Right atrium auricular region (tissue), 2 donors: ENCODE measurements around the gene CABLES1. TPM values are rescaled to one million over a fixed set of nuclear protein-coding genes. Genes with fewer than 3 reads are reported as not detected.
A peak's percentile ranks its signal among the peaks of the same experiment; 100 is the strongest.
"Not testable (repeated sequence)": the region's sequence is repeated elsewhere in the genome, so short reads cannot be mapped to it uniquely, and the experiment has no call there.

ENCODE experiments used
- DNase-seq: peaks from one replicate; pipeline ENCODE4 v3.0.0-alpha.2; 2019; ENCODE audit warnings: low spot score
- H3K27ac ChIP-seq, 2 donors: fragments of 200-600 bp; sonication (generic); 1 replicate in 1 of 2; 2 replicates in 1 of 2; pipeline ENCODE4 v1.5.1; 2016 to 2019
- H3K27me3 ChIP-seq, 2 donors: fragments of 200-600 bp; sonication (generic); one replicate each; pipeline versions ENCODE4 v1.5.1 to v1.6.0; 2017 to 2019
- H3K36me3 ChIP-seq: fragments of 200-600 bp; sonication (generic); one replicate; pipeline ENCODE4 v1.5.1; 2016
- H3K4me1 ChIP-seq, 2 donors: fragments of 200-600 bp; sonication (generic); one replicate each; pipeline versions ENCODE4 v1.5.1 to v1.6.0; 2017 to 2019
- H3K4me3 ChIP-seq, 2 donors: fragments of 200-600 bp; sonication (generic); 1 replicate in 1 of 2; 2 replicates in 1 of 2; pipeline ENCODE4 v1.5.1; 2017 to 2019; ENCODE audit warnings: mild to moderate bottlenecking in 1 of 2, moderate library complexity in 1 of 2
- H3K9me3 ChIP-seq, 2 donors: fragments of 200-600 bp; sonication (generic); one replicate each; pipeline ENCODE4 v1.5.1; 2019
- total RNA-seq, 2 donors: library from RNA; depleted of rRNA; stranded (reverse); fragments of >200 nt; gene quantifications; one replicate each; pipeline ENCODE4 v1.1.0, GENCODE V29; 2016
- TF ChIP-seq, protein P1 (sequence below), 2 donors: fragments of 200-600 bp; sonication (generic); IDR thresholded peaks; one replicate each; pipeline ENCODE4 v1.5.1; 2019; ENCODE audit warnings: antibody characterized with exemption in 2 of 2

CABLES1 gene
- total RNA-seq, 2 donors from 2014 or later: 5.4 to 6.9 TPM

DNA sequence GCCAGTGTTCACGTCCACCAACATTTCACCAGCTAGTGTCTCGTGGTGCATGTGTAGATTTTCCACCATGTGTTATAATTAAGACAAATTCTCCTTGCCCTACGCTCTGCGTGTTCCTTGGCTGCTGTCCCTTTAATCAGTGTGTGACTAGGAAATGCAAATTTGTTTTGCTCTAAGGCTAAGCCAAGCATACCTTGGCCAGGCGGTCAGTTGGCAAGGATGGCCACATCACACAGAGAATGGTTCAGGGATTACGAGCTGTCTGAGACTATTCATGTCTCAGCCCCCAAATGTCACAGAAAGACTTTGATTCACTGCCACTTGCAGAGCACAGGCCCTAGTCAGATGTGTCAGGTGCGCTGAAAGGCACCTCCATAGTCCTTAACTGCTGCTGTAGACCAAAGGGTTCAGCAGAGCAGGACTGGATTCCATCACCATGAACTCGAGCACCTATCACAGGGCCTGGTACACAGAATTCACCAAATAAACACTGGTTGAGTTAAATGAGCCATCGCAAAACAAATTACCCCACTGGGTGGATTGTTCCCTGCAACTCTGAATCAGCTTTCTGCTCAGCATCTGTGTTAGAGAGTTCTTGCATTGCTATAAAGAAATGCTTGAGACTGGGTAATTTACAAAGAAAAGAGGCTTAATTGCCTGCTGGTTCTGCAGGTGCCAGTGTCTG lies 128.4 kb downstream of the CABLES1 start:
- TF ChIP-seq, protein P1, sequence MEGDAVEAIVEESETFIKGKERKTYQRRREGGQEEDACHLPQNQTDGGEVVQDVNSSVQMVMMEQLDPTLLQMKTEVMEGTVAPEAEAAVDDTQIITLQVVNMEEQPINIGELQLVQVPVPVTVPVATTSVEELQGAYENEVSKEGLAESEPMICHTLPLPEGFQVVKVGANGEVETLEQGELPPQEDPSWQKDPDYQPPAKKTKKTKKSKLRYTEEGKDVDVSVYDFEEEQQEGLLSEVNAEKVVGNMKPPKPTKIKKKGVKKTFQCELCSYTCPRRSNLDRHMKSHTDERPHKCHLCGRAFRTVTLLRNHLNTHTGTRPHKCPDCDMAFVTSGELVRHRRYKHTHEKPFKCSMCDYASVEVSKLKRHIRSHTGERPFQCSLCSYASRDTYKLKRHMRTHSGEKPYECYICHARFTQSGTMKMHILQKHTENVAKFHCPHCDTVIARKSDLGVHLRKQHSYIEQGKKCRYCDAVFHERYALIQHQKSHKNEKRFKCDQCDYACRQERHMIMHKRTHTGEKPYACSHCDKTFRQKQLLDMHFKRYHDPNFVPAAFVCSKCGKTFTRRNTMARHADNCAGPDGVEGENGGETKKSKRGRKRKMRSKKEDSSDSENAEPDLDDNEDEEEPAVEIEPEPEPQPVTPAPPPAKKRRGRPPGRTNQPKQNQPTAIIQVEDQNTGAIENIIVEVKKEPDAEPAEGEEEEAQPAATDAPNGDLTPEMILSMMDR (IDR thresholded peaks at IDR 0.05): no peak
- Histone ChIP-seq H3K27me3 (no peaks in the 10 kb centered on the region), H3K9me3 (no peaks in the 10 kb centered on the region), H3K27ac (no peak overlapping the region), H3K4me1 (peaks cover 0 to 23% of the 10 kb centered on the region in 2 donors), H3K36me3 (no peaks in the 10 kb centered on the region), H3K4me3 (no peak overlapping the region)
- no peak for DNase-seq

DNA sequence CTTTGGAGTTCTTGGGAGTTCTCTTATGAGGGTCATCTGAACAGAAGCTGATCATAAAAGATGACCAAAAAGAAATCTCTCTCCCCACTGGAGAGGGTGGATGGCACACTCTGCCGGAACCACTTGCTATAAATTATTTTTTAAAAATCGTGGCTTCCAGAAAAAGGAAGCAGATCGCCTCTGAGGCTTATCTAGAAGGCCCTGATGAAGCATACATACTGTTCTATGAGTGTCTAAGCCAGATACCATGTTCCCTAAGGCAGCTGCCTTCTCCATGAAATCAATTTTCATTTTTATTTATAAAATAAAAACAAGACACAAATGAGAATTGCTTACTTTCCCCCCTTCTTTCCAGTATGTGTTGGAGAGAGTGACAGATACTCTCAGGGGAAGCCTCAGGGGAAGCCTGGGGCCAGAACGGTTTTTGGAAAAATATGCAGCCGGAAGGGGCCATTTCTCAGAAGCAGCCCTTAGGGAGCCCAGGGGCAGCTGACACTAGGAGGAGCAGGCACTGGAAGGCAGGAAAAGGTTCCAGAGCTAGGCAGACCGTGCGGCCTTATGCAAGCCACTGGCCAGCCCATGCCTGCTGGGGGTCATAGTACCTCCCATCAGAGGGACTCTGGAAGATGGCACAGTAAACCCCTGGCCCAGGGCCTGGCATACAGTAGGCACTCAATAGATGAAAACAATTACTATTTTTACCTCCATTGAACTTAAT lies 130.6 kb downstream of the CABLES1 start:
- DNase-seq: no peak
- no peaks in the 10 kb centered on the region for H3K36me3 ChIP-seq
- no peak overlapping the region for H3K4me3 ChIP-seq
- H3K4me1 ChIP-seq: peaks cover 0 to 1% of the 10 kb centered on the region in 2 donors
- TF ChIP-seq, protein P1 (IDR thresholded peaks at IDR 0.05): no peak
- peak overlapping the region in 1 of 2 donors; percentile 1 for H3K27ac ChIP-seq
- H3K27me3 ChIP-seq: no peaks in the 10 kb centered on the region
- peaks cover 5 to 13% of the 10 kb centered on the region in 2 donors for H3K9me3 ChIP-seq

- Histone ChIP-seq H3K9me3 (peaks cover 5 to 13% of the 10 kb centered on the region in 2 donors), H3K27me3 (no peaks in the 10 kb centered on the region), H3K36me3 (no peaks in the 10 kb centered on the region), H3K27ac (no peak overlapping the region), H3K4me3 (no peak overlapping the region), H3K4me1 (no peaks in the 10 kb centered on the region)
- DNase-seq: no peak
- TF ChIP-seq, protein P1 (IDR thresholded peaks at IDR 0.05): no peak
Observed at GRCh38 chr18:23266717-23267446, 131.6 kb downstream of the CABLES1 start.

- Histone ChIP-seq H3K27ac (no peak overlapping the region), H3K4me1 (no peaks in the 10 kb centered on the region), H3K36me3 (no peaks in the 10 kb centered on the region), H3K9me3 (peaks cover 5 to 13% of the 10 kb centered on the region in 2 donors), H3K4me3 (no peak overlapping the region), H3K27me3 (no peaks in the 10 kb centered on the region)
- TF ChIP-seq, protein P1 (IDR thresholded peaks at IDR 0.05): no peak
- no peak for DNase-seq
Observed at GRCh38 chr18:23267447-23267776, 132.1 kb downstream of the CABLES1 start.

- TF ChIP-seq, protein P1 (IDR thresholded peaks at IDR 0.05): no peak
- no peak overlapping the region for H3K27ac ChIP-seq
- no peaks in the 10 kb centered on the region for H3K27me3 ChIP-seq
- no peaks in the 10 kb centered on the region for H3K4me1 ChIP-seq
- no peak overlapping the region for H3K4me3 ChIP-seq
- no peaks in the 10 kb centered on the region for H3K36me3 ChIP-seq
- DNase-seq: no peak
- H3K9me3 ChIP-seq: peaks cover 5 to 13% of the 10 kb centered on the region in 2 donors
Observed at GRCh38 chr18:23268641-23269040, 133.4 kb downstream of the CABLES1 start.

DNA sequence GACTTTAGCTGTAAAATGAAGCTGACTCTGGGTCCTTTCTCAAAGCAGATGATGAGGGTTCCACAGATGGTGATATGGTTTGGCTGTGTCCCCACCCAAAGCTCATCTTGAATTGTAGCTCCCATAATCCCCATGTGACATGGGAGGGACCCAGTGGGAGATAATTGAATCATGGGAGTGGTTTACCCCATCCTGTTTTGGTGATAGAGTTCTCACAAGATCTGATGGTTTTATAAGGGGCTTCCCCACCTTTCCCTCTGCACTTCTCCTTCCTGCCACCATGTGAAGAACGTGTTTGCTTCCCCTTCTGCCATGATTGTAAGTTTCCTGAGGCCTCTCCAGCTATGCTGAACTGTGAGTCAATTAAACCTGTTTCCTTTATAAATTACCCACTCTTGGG lies 133.8 kb downstream of the CABLES1 start:
- H3K27ac ChIP-seq, DNase-seq, H3K27me3 ChIP-seq, H3K4me1 ChIP-seq, H3K4me3 ChIP-seq, H3K36me3 ChIP-seq: not testable (repeated sequence)
- peaks cover 5 to 13% of the 10 kb centered on the region in 2 donors for H3K9me3 ChIP-seq
